Mucosa of stomach (tissue), 1 donor: ENCODE results near the gene LYRM4.

Experiments used
- H3K27me3 ChIP-seq: one replicate; pipeline ENCODE4 v1.7.0; 2013; ENCODE audit warnings: mild to moderate bottlenecking, low read length; ENCODE audit not compliant: control insufficient read depth, insufficient read depth
- H3K36me3 ChIP-seq: one replicate; pipeline ENCODE4 v1.7.0; 2013; ENCODE audit warnings: low read length; ENCODE audit not compliant: control insufficient read depth, insufficient read depth
- H3K4me1 ChIP-seq: one replicate; pipeline ENCODE4 v1.7.0; 2013; ENCODE audit warnings: mild to moderate bottlenecking, low read length; ENCODE audit not compliant: control insufficient read depth, insufficient read depth
- H3K4me3 ChIP-seq: one replicate; pipeline ENCODE4 v1.7.0; 2013; ENCODE audit warnings: low read length
- H3K9ac ChIP-seq: one replicate; pipeline ENCODE4 v1.7.0; 2013; ENCODE audit warnings: mild to moderate bottlenecking, low read length, moderate library complexity
- H3K9me3 ChIP-seq: one replicate; pipeline ENCODE4 v1.7.0; 2013; ENCODE audit warnings: mild to moderate bottlenecking, low read length, moderate library complexity; ENCODE audit not compliant: control insufficient read depth
- donor health status: Pancreatic carcinoma.

Gene LYRM4

DNA sequence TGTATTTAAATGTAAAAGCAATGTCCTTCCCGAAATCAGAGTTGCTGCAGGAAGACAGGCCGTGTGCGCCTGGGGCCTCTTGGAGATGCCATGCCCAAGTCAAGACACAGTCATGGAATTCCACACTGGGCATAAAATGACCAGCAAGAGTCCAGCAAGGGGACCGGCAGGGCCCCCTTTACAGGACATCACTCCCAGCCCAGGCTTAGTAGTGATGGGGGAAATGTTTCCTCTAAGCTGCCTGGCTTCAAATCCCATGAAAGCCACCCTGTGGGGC, 177.5 kb downstream of the LYRM4 start:
- Histone ChIP-seq H3K27me3 (peaks cover 43% of the 10 kb centered on the region), H3K9me3 (no peaks in the 10 kb centered on the region), H3K9ac (no peak overlapping the region), H3K4me3 (no peak overlapping the region), H3K4me1 (peaks cover 9% of the 10 kb centered on the region), H3K36me3 (no peaks in the 10 kb centered on the region)

DNA sequence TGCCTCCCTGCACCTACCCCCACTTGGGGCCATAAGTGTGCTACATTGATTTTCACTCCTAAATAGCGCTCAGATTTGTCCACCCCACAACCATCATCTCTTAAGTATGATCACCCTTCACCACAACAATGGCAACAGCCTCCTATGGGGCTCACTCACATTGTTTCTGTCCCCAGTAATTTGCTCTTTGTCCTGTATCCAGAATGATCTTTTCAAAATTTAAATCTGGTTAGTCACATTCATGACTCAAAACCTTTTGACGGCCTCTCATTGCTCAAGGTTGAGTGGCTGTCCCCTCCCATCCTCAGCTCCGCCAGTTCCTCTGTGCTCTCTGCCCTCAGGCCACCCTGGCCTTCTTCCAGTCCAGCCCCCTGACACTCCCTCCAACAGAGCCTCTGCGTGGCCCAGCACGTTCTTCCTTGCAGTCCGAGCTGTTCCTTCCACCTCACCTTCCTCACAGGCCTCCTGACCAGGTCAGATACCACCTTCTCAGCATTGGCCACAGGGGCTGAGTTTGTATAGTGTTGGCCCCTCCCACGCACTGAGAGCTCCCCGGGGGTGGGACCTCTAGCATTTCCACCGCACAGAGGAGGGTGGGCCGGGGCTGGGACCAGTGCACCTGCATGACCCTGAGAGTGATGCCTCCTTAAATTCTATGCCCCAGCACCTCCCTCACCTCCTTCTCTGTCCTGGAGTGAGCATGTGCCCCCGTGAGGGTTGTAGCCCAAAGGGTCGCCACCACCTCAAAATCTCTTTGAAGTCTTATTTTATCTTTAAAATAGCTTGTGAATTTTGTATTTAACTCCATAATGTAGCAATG, 178.1 kb downstream of the LYRM4 start:
- Histone ChIP-seq H3K9ac (no peak overlapping the region), H3K36me3 (no peaks in the 10 kb centered on the region)

DNA sequence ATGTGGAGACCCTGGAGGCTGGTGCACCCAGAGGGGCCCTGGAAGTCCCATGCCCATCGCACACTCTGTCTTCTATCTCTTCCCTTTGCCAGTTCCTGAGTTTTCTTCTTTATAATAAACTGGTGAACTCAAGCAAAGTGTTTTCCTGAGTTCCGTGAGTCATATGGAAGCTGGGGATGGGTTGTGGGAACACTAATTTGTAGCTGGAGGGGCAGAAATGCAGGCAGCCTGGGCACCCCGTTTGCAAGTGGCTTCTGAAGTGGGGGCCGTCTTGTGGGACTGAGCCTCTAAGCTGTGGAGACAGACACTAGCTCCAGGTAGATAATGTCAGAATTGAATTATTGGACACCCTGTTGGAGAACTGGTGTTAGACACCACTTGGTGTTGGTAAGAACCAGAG, 178.8 kb downstream of the LYRM4 start:
- Histone ChIP-seq H3K4me1 (peaks cover 9% of the 10 kb centered on the region), H3K27me3 (peaks cover 35% of the 10 kb centered on the region), H3K9me3 (no peaks in the 10 kb centered on the region), H3K9ac (no peak overlapping the region), H3K4me3 (no peak overlapping the region), H3K36me3 (no peaks in the 10 kb centered on the region)

More for the DNA sequence above, 178.1 kb downstream of the LYRM4 start:
- no peaks in the 10 kb centered on the region for H3K9me3 ChIP-seq
- H3K4me3 ChIP-seq, result no peak overlapping the region
- H3K27me3 ChIP-seq, result peaks cover 42% of the 10 kb centered on the region
- peaks cover 9% of the 10 kb centered on the region for H3K4me1 ChIP-seq

DNA sequence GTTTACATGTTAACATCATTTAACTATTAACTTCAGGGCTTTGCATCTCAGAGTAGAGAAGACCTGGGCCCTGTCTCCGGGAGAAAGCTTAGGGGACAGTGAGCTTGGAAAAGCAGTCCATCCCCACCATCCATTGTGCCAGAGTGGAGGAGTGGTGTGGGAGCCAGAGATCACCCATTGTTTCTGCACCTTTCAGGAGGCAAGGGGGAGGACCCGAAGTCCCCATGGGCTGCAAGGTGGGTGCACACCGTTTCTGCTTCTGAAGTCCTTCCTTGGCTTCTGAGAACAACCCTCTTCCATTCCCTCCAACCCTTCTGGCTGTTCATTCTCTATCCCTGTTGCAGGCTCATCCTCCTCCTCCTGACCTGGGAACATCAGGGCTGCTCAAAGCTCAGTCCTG, 179.6 kb downstream of the LYRM4 start:
- no peaks in the 10 kb centered on the region for H3K36me3 ChIP-seq
- H3K9me3 ChIP-seq, result no peaks in the 10 kb centered on the region
- no peak overlapping the region for H3K4me3 ChIP-seq

DNA sequence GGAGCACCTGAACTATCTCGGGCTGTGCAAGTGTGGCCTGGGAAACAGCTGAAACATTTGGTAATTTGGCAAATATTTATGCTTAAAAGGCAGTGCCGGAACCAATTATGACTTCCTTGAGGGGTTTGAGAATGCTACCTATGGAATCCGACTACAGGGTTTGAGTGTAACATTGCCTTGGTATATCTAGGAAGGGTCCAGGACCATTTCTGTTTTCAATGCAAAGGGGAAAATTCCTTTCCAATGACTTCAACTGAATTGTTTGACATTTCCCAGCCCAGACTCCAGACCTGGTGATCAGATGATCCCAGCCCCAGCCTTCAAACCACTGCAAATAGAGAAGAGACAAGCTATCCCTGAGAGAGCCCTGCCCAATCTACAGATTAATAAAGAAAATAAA, 180.2 kb downstream of the LYRM4 start:
- Histone ChIP-seq H3K4me1 (no peaks in the 10 kb centered on the region), H3K9me3 (no peaks in the 10 kb centered on the region), H3K4me3 (no peak overlapping the region), H3K36me3 (no peaks in the 10 kb centered on the region), H3K27me3 (peaks cover 25% of the 10 kb centered on the region), H3K9ac (no peak overlapping the region)

More for the DNA sequence above, 179.6 kb downstream of the LYRM4 start:
- peaks cover 27% of the 10 kb centered on the region for H3K27me3 ChIP-seq
- no peak overlapping the region for H3K9ac ChIP-seq
- peaks cover 2% of the 10 kb centered on the region for H3K4me1 ChIP-seq

DNA sequence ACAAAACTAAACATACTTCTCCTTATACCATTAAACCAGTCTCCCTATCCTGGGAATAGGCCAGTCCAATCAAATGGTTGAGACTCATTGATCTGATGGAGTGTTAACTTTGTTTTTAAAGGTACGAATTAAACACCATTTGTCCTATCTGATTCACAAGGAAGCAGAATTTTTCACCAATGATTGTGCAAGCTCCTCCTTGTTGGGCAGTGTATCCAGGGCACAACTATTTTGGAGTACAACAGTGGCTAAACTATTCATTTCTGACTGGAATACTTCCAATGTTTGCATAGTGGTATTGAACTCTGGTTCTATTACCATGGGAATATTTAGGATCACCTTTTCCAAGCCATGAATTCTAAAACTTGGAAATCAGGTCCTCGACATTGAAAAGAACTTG, 181.1 kb downstream of the LYRM4 start:
- Histone ChIP-seq H3K4me1 (no peaks in the 10 kb centered on the region), H3K9me3 (no peaks in the 10 kb centered on the region), H3K27me3 (peaks cover 19% of the 10 kb centered on the region), H3K4me3 (no peak overlapping the region), H3K9ac (no peak overlapping the region), H3K36me3 (no peaks in the 10 kb centered on the region)

DNA sequence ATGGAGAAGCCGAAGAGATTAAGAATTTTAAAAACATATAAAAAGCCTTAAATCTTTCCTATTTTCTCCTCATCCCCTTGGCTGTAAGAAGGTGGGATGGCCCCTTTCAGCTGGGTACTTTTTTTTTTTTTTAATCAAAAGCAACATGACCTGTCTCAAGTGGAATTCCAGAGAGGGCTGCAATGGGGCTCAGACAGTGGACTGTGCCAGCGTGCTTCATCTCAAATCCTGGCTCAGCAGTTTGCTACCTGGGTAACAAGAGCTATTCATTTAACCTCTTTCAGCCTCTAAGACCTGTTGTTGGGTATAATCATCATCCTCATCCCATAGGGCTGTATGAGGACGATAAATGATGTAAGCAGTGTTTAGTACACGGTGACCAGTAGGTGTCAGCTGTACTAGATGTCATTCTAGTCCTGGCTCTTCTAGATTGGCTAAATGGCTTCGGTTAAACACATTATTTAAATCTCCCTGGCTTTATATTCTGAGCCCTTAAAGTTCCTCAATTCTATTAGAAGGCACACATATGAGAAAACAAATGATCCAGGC, 182.6 kb downstream of the LYRM4 start:
- H3K4me1 ChIP-seq, result no peaks in the 10 kb centered on the region
- H3K36me3 ChIP-seq, result no peaks in the 10 kb centered on the region
- H3K9me3 ChIP-seq, result no peaks in the 10 kb centered on the region
- no peak overlapping the region for H3K9ac ChIP-seq
- peaks cover 4% of the 10 kb centered on the region for H3K27me3 ChIP-seq
- no peak overlapping the region for H3K4me3 ChIP-seq

DNA sequence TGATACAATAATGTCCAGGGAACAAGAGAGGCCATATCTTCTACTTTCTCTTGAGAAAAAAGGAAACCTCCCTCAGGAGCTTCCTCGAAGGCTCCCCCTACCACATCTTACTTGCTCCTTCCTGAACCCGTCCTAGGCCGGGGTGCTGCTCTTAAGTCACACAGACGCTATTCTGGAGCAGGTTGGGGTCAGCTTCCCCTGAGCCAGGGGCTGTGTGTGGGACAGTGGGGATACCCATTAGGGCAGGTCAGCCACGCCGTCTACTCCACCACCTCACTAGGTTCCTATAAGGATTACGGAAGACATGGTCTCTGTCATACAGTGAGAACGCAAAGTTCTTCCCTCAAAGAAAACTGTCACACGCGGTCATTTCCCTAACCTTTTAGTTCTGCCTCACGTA, 183.8 kb downstream of the LYRM4 start:
- Histone ChIP-seq H3K4me3 (no peak overlapping the region), H3K4me1 (no peaks in the 10 kb centered on the region), H3K9ac (no peak overlapping the region), H3K27me3 (no peaks in the 10 kb centered on the region), H3K9me3 (no peaks in the 10 kb centered on the region), H3K36me3 (no peaks in the 10 kb centered on the region)

DNA sequence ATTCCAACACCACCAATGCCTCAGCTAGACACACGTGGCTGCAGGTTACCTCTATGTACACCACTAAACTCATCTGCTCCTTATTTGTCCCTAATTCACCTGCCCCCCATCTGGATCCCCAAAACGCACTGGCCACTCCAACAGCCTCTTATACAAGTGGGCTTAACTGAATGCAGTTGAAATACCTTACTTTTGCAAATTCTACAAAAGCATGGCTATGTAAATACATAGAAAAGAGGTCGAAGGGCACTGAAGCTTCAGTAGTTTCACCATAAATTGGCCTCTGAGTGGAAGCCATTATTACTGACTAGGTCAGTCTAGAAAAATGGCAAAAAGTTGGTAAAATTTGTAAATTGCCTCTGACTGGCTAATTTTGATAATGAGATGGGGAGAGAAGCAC, 186.8 kb downstream of the LYRM4 start:
- no peaks in the 10 kb centered on the region for H3K27me3 ChIP-seq
- H3K9ac ChIP-seq, result no peak overlapping the region
- no peaks in the 10 kb centered on the region for H3K4me1 ChIP-seq
- no peak overlapping the region for H3K4me3 ChIP-seq
- H3K9me3 ChIP-seq, result no peaks in the 10 kb centered on the region
- H3K36me3 ChIP-seq, result no peaks in the 10 kb centered on the region

DNA sequence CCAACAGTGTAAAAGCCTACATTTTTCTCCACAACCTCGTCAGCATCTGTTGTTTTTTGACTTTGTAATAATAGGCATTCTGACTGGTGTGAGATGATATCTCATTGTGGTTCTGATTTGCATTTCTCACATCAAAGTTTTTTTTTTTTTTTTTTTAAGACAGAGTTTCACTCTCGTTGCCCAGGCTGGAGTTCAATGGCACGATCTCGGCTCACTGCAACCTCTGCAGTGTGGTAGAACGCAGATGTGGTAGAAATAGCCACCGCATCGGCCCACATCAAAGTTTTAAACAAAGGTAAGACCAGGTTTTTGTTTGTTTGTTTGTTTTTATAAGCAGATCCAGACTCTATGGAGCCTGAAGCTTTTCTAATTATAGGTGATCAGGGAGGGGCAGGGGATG, 188.3 kb downstream of the LYRM4 start:
- Histone ChIP-seq H3K4me1 (no peaks in the 10 kb centered on the region), H3K4me3 (no peak overlapping the region), H3K27me3 (no peaks in the 10 kb centered on the region), H3K9ac (no peak overlapping the region), H3K36me3 (no peaks in the 10 kb centered on the region), H3K9me3 (no peaks in the 10 kb centered on the region)

DNA sequence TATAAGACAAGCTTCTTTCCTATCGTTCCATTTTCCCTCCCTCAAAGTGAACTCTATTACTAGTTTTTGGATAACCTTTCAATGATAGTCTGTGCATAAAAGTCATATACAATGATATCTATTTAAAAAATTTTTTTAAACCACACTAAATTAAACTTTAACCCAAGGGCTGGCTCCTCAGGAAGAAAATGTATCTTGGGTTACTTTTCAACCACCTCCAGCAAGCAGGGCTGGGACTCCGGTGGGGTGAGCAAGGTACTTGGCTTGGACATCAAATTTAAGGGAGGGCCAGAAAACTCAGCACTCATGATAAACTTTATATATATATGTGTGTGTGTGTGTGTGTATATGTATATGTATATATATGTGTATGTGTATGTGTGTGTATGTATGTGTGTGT, 189.5 kb downstream of the LYRM4 start:
- Histone ChIP-seq H3K4me1 (no peaks in the 10 kb centered on the region), H3K9me3 (no peaks in the 10 kb centered on the region), H3K27me3 (no peaks in the 10 kb centered on the region), H3K9ac (no peak overlapping the region), H3K36me3 (no peaks in the 10 kb centered on the region), H3K4me3 (no peak overlapping the region)

DNA sequence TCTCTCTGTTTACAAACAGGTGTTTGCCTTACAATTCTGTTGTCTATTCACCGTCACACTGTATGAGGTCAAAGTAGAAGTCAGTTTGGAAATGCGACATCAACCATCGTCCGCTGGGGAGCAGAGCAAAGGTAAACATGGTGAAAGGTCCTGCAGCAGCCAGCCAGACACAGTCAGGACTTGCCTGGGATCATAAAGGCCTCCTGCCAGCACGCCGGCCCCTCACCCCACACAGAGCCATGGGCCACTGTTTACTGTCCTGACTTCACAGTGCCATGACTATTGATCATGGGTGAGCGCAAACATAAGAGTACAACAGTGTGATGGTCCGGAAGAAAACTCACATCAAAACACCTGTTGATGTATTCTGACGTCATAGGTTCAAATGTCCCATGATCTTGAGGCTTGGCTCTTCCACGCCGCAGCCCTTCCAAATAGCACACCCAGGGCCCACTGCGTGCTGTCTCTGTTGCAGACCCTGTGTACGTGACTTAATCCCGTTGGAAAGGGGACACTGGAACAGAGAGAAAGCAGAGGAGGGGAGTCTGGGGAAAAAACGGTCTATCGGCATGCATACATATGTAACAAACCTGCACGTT, 192.5 kb downstream of the LYRM4 start:
- H3K9me3 ChIP-seq, result no peaks in the 10 kb centered on the region
- no peaks in the 10 kb centered on the region for H3K36me3 ChIP-seq
- H3K27me3 ChIP-seq, result no peaks in the 10 kb centered on the region
- no peak overlapping the region for H3K4me3 ChIP-seq
- no peaks in the 10 kb centered on the region for H3K4me1 ChIP-seq
- H3K9ac ChIP-seq, result no peak overlapping the region
